Aorta (tissue), 5 donors: ENCODE results near the gene RHEX. TPM values are rescaled to one million over a fixed set of nuclear protein-coding genes. Genes with fewer than 3 reads are reported as not detected.

Experiments
- ATAC-seq: fragments of 200-7000 bp; cut with Tn5 transposase; one replicate; pipeline ENCODE4 v1.9.1; 2022; ENCODE audit warnings: moderate library complexity; ENCODE audit not compliant: low FRiP score
- DNase-seq, 2 donors: peaks; one replicate each; pipeline ENCODE4 v3.0.0-alpha.2; 2020
- H3K27ac ChIP-seq, 2 donors: one replicate each; pipeline ENCODE4 v1.5.1; 2013; ENCODE audit warnings: low read length in 2 of 2, mild to moderate bottlenecking in 2 of 2, moderate library complexity in 2 of 2, control low read depth in 1 of 2, inconsistent platforms in 1 of 2, low read depth in 1 of 2
- H3K27me3 ChIP-seq, 2 donors: one replicate each; pipeline ENCODE4 v1.6.1; 2013; ENCODE audit warnings: control low read depth in 1 of 2, low read length in 1 of 2, mild to moderate bottlenecking in 1 of 2, moderate library complexity in 1 of 2; ENCODE audit not compliant: insufficient read depth in 2 of 2, control insufficient read depth in 1 of 2
- H3K36me3 ChIP-seq, 2 donors: one replicate each; pipeline ENCODE4 v1.6.1; 2013; ENCODE audit warnings: control low read depth in 1 of 2, low read length in 1 of 2, mild to moderate bottlenecking in 1 of 2; ENCODE audit not compliant: insufficient read depth in 2 of 2, control insufficient read depth in 1 of 2
- H3K4me1 ChIP-seq, 2 donors: one replicate each; pipeline ENCODE4 v1.6.1; 2013; ENCODE audit warnings: low read length in 2 of 2, control low read depth in 1 of 2, mild to moderate bottlenecking in 1 of 2, moderate library complexity in 1 of 2; ENCODE audit not compliant: insufficient read depth in 2 of 2, control insufficient read depth in 1 of 2
- H3K4me3 ChIP-seq, 2 donors: one replicate each; pipeline ENCODE4 v1.5.1; 2013; ENCODE audit warnings: low read length in 2 of 2, control low read depth in 1 of 2, mild to moderate bottlenecking in 1 of 2
- H3K9me3 ChIP-seq: one replicate; pipeline ENCODE4 v1.6.1; 2013; ENCODE audit warnings: mild to moderate bottlenecking, low read length; ENCODE audit not compliant: control insufficient read depth
- whole genome bisulfite sequencing, 2 donors: extraction: QIAGEN DNeasy Blood & Tissue Kit; methylation state at CpG; one replicate each; pipeline ENCODE4 v1.1.7; 2013; 5-methylcytosine and 5-hydroxymethylcytosine counted together
- intact Hi-C, 2 donors: fragments of 100-400 bp; cut with DNase I; formaldehyde crosslinking; loops; one replicate each; pipeline versions ENCODE4 v1.14.2 to v1.15.0; 2022
- polyA plus RNA-seq, 2 donors: library from polyadenylated mRNA; stranded (reverse); fragments of 200-250 nt; gene quantifications; one replicate each; pipeline ENCODE4 v1.2.3, GENCODE V29; 2013
- total RNA-seq, 2 donors: library from RNA; stranded (reverse); fragmentation: NEBNext Ultra II Directional; extraction: Animal tissue kit (Norgen Biotek cat#: 25700); gene quantifications; one replicate each; pipeline ENCODE4 v1.2.1, GENCODE V29; 2021
- donor health status: healthy with polysubstance abuse.
- donor health status: Bipolar disorder and iron deficiency.
- donor health status: DM: no; HTN: no; CAD: no.
- donor health status: DM: no; HTN: no; CAD: no.
- donor health status: DM: yes; HTN: yes; CAD: no.

Gene RHEX
- total and polyA plus RNA-seq, 4 donors = 0.84 to 3.3 TPM; not detected in 2

GRCh38 chr1:206012086-206012859 is 40.7 kb upstream of the RHEX start:
- H3K27me3 ChIP-seq = no peaks in the 10 kb centered on the region
- WGBS, 2 donors = 77 to 80% methylated on average over 17 of the region's 17 CpGs
- intact Hi-C loops = no loop called here
- H3K4me1 ChIP-seq = no peaks in the 10 kb centered on the region
- no peaks in the 10 kb centered on the region for H3K36me3 ChIP-seq
- ATAC-seq = peak; percentile 72
- no peak overlapping the region for H3K27ac ChIP-seq
- no peaks in the 10 kb centered on the region for H3K9me3 ChIP-seq
- H3K4me3 ChIP-seq = no peak overlapping the region
- DNase-seq = peak; percentile 81 to 95

- no peaks in the 10 kb centered on the region for H3K27me3 ChIP-seq
- no peak overlapping the region for H3K4me3 ChIP-seq
- no peaks in the 10 kb centered on the region for H3K4me1 ChIP-seq
- intact Hi-C loops = no loop called here
- no peaks in the 10 kb centered on the region for H3K36me3 ChIP-seq
- ATAC-seq = no peak
- H3K27ac ChIP-seq = no peak overlapping the region
- no peaks in the 10 kb centered on the region for H3K9me3 ChIP-seq
- WGBS, 2 donors = 93 to 95% methylated on average over 6 of the region's 6 CpGs
- DNase-seq = no peak
Observed at GRCh38 chr1:206013026-206013795, 39.8 kb upstream of the RHEX start.

- WGBS, 2 donors = 92 to 96% methylated on average over 5 of the region's 5 CpGs
- no peaks in the 10 kb centered on the region for H3K36me3 ChIP-seq
- H3K27ac ChIP-seq = no peak overlapping the region
- intact Hi-C loops = no loop called here
- no peak overlapping the region for H3K4me3 ChIP-seq
- H3K4me1 ChIP-seq = no peaks in the 10 kb centered on the region
- no peak for DNase-seq
- H3K27me3 ChIP-seq = no peaks in the 10 kb centered on the region
- no peak for ATAC-seq
- H3K9me3 ChIP-seq = no peaks in the 10 kb centered on the region
Observed at GRCh38 chr1:206014601-206015000, 38.4 kb upstream of the RHEX start.

- Histone ChIP-seq H3K4me1 (no peaks in the 10 kb centered on the region), H3K36me3 (no peaks in the 10 kb centered on the region), H3K4me3 (no peak overlapping the region), H3K27ac (no peak overlapping the region), H3K9me3 (no peaks in the 10 kb centered on the region), H3K27me3 (no peaks in the 10 kb centered on the region)
- DNase-seq (no peak), ATAC-seq (no peak)
- WGBS, 2 donors = 92 to 97% methylated on average over 1 of the region's 1 CpG
- intact Hi-C loops = no loop called here
Observed at GRCh38 chr1:206015071-206015470, 37.9 kb upstream of the RHEX start.

- DNase-seq = no peak
- no peak for ATAC-seq
- H3K4me3 ChIP-seq = no peak overlapping the region
Observed at GRCh38 chr1:206020393-206021007, 32.5 kb upstream of the RHEX start.

GRCh38 chr1:206021008-206021625 is 31.9 kb upstream of the RHEX start:
- H3K27me3 ChIP-seq = no peaks in the 10 kb centered on the region
- no peak overlapping the region for H3K27ac ChIP-seq
- no peaks in the 10 kb centered on the region for H3K9me3 ChIP-seq
- 94 to 98% methylated on average over 9 of the region's 9 CpGs for WGBS, 2 donors
- H3K36me3 ChIP-seq = no peaks in the 10 kb centered on the region
- no peaks in the 10 kb centered on the region for H3K4me1 ChIP-seq
- no peak overlapping the region for H3K4me3 ChIP-seq
- ATAC-seq (no peak), DNase-seq (no peak)
- intact Hi-C loops = no loop called here

More at GRCh38 chr1:206020393-206021007, 32.5 kb upstream of the RHEX start:
- H3K27ac ChIP-seq = no peak overlapping the region
- WGBS, 2 donors = 93 to 94% methylated on average over 4 of the region's 4 CpGs
- no peaks in the 10 kb centered on the region for H3K36me3 ChIP-seq
- H3K4me1 ChIP-seq = no peaks in the 10 kb centered on the region
- no peaks in the 10 kb centered on the region for H3K27me3 ChIP-seq
- no peaks in the 10 kb centered on the region for H3K9me3 ChIP-seq
- intact Hi-C loops = no loop called here

GRCh38 chr1:206021626-206022365 is 31.2 kb upstream of the RHEX start:
- intact Hi-C loops = no loop called here
- no peak overlapping the region for H3K4me3 ChIP-seq
- no peaks in the 10 kb centered on the region for H3K9me3 ChIP-seq
- no peak for ATAC-seq
- no peaks in the 10 kb centered on the region for H3K36me3 ChIP-seq
- 89 to 91% methylated on average over 4 of the region's 4 CpGs for WGBS, 2 donors
- no peaks in the 10 kb centered on the region for H3K27me3 ChIP-seq
- no peaks in the 10 kb centered on the region for H3K4me1 ChIP-seq
- no peak overlapping the region for H3K27ac ChIP-seq
- DNase-seq = no peak

GRCh38 chr1:206022766-206023165 is 30.2 kb upstream of the RHEX start:
- Histone ChIP-seq H3K4me1 (no peaks in the 10 kb centered on the region), H3K4me3 (no peak overlapping the region), H3K27me3 (no peaks in the 10 kb centered on the region), H3K27ac (no peak overlapping the region), H3K9me3 (no peaks in the 10 kb centered on the region), H3K36me3 (no peaks in the 10 kb centered on the region)
- WGBS, 2 donors = 93 to 97% methylated on average over 7 of the region's 7 CpGs
- no peak for DNase-seq
- ATAC-seq = no peak
- intact Hi-C loops = no loop called here
